Measurements from ENCODE around the gene GNG4. TPM values are rescaled to one million over a fixed set of nuclear protein-coding genes. Genes with fewer than 3 reads are reported as not detected.

Gene GNG4
- total and polyA plus RNA-seq, 8 donors: 1.1 to 3.2 (median 2.0) TPM; not detected in 2

GRCh38 chr1:235683653-235684052, 34.1 kb upstream of the GNG4 start:
- DNase-seq: no peak
- H3K36me3 ChIP-seq: peaks cover 0 to 94% of the 10 kb centered on the region in 2 donors

GRCh38 chr1:235682216-235682615, 32.6 kb upstream of the GNG4 start:
- Histone ChIP-seq H3K27ac (no peak overlapping the region), H3K36me3 (peaks cover 0 to 90% of the 10 kb centered on the region in 2 donors), H3K9me3 (no peaks in the 10 kb centered on the region), H3K27me3 (no peaks in the 10 kb centered on the region), H3K4me3 (no peak overlapping the region), H3K4me1 (no peaks in the 10 kb centered on the region)
- no peak for DNase-seq
- TF ChIP-seq CTCF (IDR thresholded peaks at IDR 0.05): no peak
- intact Hi-C loops (cut with DNase I): no loop called here
- no peak for ATAC-seq

More at GRCh38 chr1:235683653-235684052, 34.1 kb upstream of the GNG4 start:
- H3K27me3 ChIP-seq: no peaks in the 10 kb centered on the region
- H3K27ac ChIP-seq: no peak overlapping the region
- no peak for TF ChIP-seq CTCF (IDR thresholded peaks at IDR 0.05)
- no peak overlapping the region for H3K4me3 ChIP-seq
- no peaks in the 10 kb centered on the region for H3K4me1 ChIP-seq
- H3K9me3 ChIP-seq: no peaks in the 10 kb centered on the region
- ATAC-seq: no peak
- intact Hi-C loops (cut with DNase I): no loop called here

GRCh38 chr1:235679644-235680043, 30.1 kb upstream of the GNG4 start:
- DNase-seq (no peak), ATAC-seq (no peak)
- no peak for TF ChIP-seq CTCF (IDR thresholded peaks at IDR 0.05)
- Histone ChIP-seq H3K4me3 (no peak overlapping the region), H3K27me3 (no peaks in the 10 kb centered on the region), H3K36me3 (peaks cover 5 to 90% of the 10 kb centered on the region in 2 donors), H3K4me1 (no peaks in the 10 kb centered on the region), H3K27ac (no peak overlapping the region), H3K9me3 (peaks cover 0 to 7% of the 10 kb centered on the region in 2 donors)
- intact Hi-C loops (cut with DNase I): no loop called here

GRCh38 chr1:235679005-235679404, 29.4 kb upstream of the GNG4 start:
- no peak for ATAC-seq
- no peak overlapping the region for H3K4me3 ChIP-seq
- peaks cover 5 to 90% of the 10 kb centered on the region in 2 donors for H3K36me3 ChIP-seq
- H3K27ac ChIP-seq: no peak overlapping the region
- intact Hi-C loops (cut with DNase I): no loop called here
- no peaks in the 10 kb centered on the region for H3K4me1 ChIP-seq
- no peaks in the 10 kb centered on the region for H3K27me3 ChIP-seq
- H3K9me3 ChIP-seq: peaks cover 0 to 7% of the 10 kb centered on the region in 2 donors
- TF ChIP-seq CTCF (IDR thresholded peaks at IDR 0.05): no peak
- DNase-seq: no peak

- Histone ChIP-seq H3K27me3 (no peaks in the 10 kb centered on the region), H3K36me3 (peaks cover 5 to 91% of the 10 kb centered on the region in 2 donors), H3K4me1 (no peaks in the 10 kb centered on the region), H3K27ac (no peak overlapping the region), H3K4me3 (no peak overlapping the region), H3K9me3 (peaks cover 0 to 32% of the 10 kb centered on the region in 2 donors)
- intact Hi-C loops (cut with DNase I): no loop called here
- TF ChIP-seq CTCF (IDR thresholded peaks at IDR 0.05): no peak
- no peak for ATAC-seq
- DNase-seq: no peak
Measured at GRCh38 chr1:235675152-235675890, 25.7 kb upstream of the GNG4 start.

Measured in left lung (tissue), 10 donors.